HG03196 (cell line): ENCODE measurements around the gene PPARA.
"Not testable (repeated sequence)": the region's sequence is repeated elsewhere in the genome, so short reads cannot be mapped to it uniquely, and the experiment has no call there.

ENCODE experiments used
- ATAC-seq: cut with Tn5 transposase; IDR thresholded peaks from one replicate; pipeline ENCODE4 v1.9.1; 2021; ENCODE audit not compliant: unreplicated experiment

PPARA gene

DNA sequence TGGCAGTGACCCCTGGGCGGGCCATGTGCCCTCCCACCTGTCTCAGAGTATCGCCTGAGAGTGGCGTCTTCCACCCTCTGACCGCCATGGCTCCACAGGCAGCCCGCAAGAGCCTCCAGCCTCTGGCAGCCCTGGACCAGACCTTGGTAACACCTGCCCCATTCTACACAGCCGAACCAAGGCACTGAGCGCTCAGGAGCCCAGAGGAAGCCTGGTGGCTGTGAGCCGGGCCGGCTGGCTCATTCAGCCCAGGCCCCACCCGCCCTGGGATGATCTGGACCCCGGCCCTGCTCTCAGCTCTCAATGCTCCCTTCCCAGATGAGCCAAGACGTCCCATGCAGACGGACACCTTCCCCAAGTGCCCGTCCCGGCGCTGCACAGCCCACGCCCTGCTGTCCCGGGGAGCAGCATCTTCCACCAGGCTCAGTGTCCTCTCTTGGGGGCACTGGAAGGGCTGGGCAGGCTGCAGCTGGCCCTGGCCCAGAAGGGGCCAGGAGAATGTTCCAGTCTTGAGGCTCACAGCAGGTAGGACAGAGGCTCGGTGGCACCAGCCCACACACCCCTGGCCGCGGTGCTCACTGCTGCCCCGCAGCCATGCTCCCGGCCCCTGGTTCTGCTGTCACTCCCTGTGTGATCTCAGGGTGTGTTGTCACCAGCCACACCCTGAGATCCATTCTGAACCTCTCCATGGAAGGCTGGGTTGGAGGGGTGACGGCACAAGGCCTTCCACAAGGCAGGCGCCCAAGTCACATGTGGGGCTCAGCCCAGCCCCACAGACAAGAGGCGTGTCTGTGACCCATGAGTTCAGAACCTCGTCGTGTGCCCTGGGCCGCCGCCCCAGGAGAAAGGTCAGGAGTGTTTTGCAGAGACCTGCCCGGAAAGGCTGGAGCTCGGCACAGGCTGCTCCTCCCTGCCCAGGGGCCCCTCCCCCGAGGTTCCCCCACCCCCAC is 24.2 kb upstream of the PPARA start:
- no peak for ATAC-seq

DNA sequence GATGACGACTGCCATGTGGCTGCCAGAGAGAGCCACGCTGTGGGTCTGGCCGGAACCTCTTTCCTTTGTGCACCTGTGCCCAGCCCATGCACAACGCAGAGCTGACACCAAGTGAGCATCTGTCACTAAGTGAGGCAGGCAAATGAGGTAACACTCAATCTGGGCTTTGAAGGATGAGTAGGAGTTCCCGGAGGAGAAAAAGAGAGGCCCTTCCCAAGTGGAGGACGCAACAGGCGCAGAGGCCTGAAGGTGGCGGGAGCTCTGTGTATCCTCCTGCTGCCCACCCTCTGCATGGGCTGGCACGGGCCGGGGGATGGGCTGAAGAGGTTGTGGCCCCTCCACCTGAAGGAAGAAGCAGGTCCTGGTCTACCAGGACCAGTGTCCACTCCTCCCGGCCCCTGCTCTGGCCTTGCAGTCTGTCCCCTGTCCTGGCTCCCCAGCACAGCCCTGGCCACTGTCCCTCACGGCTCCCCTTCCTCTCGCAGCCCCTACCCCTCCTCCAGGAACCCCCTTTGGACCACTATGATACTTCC is 23.4 kb upstream of the PPARA start:
- ATAC-seq, result no peak

GRCh38 chr22:46127556-46127955 is 22.8 kb upstream of the PPARA start:
- ATAC-seq, result no peak

DNA sequence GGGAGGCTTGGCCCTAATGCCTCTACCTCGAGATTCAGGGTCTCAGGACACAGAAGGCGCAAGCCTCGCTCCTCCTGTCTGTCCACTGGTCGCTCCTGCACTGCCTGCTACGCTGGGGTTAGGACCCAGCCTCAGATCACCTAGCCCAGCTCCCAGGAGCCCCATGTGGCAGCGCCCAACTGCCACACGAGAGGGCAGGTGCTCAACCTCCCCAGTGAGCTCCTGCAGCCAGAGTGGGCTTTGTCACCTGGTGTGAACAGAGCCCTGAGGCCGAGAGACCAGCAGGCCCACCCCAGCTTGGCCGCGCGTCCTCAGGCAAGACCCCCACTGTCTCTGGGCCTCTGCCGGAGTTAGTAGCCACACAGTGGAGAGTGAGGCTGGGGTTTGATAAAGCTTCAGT is 21.7 kb upstream of the PPARA start:
- ATAC-seq, result no peak

DNA sequence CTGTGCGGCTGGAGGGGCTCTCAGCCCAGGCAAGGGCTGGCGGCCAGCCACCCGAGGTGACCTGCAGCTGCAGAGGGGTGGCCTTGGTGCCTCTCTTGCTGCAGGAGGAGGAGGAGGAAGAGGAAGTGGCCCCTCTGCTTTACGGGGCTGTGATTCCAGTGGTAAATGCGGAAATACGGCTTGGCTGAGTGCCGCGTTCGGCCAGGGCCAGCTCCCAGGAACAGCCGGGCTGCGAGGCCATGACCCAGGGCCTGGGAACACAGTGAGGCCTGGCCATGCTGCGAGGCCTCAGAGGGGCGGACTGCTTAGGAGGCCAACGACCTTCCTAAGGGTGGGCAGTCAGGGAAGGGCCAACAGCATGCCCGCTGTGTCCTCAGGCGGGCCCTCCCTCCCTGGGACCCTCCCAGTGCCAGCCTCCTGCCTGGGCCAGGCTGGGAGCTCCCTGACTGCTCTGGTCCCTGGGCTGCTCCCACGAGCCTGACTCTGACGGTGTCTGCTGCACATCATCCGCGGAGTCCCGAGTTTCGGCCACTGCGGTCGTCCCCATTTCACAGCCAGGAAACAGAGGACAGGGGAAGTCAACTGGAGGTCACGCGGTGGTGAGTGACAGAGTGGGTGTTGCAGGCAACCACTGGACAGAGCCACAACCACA is 20.8 kb upstream of the PPARA start:
- ATAC-seq, result no peak

DNA sequence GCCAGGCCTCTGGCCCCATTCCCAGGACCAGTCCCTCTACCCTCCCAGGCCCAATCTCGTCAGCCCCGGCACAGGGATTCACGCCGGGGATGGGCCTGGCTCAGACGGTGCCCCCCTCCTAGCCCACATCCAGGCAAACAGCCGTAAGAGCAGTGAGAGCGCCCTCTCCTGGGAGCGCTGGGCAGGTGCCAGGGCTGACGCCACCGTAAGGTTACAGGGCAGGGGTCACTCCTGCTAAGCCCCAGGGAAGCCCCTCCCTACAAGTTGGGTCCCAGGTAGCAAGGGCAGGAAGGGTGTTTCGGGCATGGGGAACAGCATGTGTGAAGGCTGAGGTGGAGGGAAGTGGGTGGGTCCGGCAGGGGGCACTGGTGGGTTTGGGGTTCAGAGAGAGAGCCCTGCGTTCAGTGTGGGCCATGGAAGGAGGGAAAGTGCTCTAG is 19.2 kb upstream of the PPARA start:
- ATAC-seq, result no peak

DNA sequence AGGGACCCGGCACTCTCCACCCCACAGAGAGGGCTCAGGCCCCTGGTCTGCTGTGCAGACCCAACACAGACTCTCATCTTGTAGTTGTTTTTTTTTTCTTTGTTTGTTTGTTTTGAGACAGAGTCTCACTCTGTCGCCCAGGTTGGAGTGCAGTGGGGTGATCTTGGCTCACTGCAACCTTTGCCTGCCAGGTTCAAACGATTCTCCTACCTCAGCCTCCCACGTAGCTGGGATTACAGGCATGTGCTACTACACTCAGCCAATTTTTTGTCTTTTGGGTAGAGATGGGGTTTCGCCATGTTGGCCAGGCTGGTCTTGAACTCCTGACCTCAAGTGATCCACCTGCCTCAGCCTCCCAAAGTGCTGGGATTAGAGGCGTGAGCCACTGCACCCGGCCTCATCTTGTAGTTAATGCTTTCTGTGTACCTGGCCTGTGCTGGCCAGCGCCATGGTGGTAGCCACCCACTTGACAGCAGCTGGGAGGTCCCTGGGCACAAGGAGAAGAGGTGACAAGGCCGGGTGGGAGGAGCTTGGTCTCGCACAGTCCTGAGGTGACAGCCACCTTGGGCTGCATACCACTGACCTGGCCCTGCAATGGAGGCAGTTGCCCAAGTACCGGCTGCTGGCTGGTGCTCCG is 18.0 kb upstream of the PPARA start:
- ATAC-seq, result not testable (repeated sequence)

GRCh38 chr22:46132830-46133587 is 17.3 kb upstream of the PPARA start:
- ATAC-seq, result no peak

DNA sequence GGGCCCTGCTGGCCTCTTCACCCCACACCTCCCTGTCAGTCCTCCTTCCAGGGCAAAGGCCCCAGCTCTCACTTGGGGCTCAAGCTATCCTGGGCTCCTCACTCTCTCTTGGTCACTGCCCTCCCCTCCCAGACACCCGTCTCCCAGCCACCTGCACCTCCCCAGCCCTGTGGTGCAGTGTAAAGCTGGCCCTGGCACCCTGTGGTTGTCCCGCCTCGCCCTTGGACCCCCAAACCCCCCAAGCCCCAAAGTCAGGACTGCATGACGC is 16.8 kb upstream of the PPARA start:
- no peak for ATAC-seq

DNA sequence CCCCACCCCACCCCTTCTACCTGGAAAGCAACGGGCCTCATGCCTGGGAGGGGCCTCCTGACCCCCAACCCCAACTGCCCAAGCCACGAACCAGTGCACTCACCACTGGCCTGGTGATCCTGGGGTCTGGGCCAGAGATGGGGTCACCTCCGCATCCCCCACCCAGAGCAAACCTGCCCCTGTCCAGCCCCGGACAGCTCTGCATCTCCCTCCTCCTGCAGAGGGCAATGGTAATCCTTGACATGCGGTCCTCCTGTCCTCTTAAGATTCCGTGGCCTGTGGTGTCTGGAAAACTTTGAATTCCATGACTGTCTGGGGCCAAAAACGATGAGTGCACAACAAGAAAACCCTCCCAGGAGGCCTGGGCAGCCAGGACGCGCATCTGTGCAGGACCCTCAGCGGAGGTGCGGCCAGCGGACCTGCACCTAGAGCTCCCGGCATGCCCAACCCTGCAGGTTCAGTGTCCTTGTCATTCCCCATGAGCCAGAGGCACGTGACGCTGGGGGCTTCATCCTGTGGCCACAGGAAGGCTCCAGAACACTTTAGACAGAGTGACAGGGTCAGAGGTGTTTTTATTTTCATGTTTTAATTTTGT is 16.1 kb upstream of the PPARA start:
- ATAC-seq, result no peak

DNA sequence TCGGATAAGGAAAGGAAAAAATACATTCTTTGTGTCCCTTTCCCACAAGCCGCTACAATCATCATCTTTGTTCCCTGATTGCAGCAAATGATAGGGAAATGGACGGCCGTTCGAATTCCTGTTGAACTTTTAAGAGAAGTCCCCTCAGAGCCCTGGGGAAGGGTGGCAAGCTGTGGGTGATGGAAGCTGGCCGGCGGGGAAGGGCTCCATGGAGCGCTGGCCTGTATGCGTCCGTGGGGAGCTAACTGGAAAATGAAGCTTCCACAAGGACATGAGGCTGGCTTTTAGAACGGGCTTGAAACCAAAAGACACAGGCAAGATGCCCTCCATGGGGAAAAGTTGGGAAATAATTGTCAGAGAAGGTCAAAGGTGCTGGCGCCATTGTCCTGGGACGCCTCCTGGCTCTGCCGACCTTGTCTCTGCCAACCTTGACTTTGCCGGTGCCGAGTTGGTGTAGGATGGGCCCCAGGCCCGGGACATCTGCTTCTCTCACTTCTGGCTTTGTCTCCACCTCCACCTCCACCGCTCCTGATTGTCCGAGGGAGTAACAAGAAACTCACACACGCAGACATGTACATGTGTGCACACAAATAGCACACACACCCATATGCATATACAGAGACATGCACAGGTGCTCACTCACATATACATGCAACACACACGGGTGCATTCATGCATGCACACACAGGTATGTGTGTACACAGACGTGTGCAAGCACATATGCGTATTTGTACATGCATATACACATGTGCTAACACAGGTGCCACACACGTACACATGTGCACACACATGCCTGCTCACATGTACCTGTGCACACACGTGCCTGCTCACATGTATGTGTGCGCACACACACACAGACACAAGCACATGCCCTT is 14.5 kb upstream of the PPARA start:
- ATAC-seq, result no peak

DNA sequence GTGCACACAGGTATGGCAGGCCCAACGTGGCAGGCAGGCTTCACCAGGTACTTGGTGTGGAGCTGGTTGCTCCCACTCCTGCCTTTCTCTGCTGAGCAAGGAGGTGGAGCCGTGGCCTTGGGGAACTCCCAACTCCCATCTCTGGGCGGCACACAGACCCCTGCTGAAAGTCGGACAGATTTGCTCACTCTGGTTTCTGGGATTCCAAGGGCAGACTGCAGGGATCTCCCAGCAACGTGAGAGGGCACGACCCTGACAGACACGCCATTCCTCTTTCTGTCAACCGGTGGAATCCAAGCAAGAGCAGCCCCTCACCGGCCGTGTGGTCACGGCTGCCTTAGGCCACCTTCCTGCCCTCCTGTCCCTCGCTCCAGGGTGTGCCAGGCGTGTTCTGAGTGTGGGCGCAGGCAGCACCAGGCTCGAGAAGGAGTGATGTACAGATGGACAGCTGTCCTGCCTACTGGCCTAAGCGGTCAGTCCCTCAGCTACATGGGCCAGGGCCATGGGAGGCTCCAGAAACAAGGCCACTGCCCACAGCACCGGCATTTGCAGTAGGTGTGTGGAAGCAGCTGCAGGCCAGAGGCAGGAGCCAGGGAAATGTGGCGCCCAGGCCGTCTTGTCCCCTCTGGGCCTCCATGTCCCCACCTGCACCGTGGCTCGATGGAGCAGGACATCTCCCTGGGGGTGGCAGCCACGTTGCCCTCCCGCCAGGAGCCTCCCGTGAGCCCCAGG is 13.7 kb upstream of the PPARA start:
- no peak for ATAC-seq

GRCh38 chr22:46137218-46137766 is 13.0 kb upstream of the PPARA start:
- no peak for ATAC-seq

GRCh38 chr22:46138058-46138797 is 12.1 kb upstream of the PPARA start:
- ATAC-seq, result no peak

DNA sequence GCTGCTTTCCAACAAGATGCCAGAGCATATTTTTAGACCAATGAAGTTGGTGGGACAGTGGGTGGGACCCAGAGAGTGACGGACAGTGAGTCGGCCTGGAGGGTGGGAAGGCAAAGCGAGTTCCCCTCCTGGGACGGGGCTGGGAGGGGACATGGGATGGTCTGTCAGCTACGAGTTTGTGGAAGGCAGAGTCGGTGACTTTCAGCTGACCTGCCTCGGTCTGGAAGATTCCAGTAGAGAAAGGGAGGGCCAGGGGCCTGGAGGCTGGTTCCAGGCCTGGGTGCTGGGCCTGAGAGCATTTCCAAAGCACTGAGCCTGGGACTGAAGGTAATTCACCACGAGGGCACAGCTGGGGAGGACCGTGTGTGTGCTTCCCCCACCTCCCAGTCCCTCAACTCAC is 10.9 kb upstream of the PPARA start:
- ATAC-seq, result not testable (repeated sequence)

DNA sequence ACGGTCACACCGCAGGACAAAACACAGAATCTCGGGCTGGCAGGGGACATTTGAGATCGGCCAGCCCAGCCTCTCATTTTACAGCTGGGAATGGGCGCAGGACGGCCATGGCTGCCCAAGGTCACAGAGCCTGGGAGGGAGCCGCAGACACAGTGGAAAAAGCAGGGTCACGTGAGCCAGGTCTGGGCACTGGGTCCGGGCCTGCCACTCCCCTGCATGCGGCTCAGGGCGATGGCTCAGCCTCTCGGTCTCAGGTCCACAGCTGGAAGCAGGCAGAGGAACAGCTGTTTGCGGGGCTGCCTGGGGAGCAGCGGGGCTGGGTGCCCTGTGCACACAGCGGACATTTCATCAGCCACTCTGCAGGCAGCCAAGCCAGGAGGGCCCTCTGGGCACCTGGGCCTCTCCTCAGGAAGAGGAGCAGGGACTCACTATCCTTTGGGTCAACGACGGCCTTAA is 10.4 kb upstream of the PPARA start:
- ATAC-seq, result no peak

DNA sequence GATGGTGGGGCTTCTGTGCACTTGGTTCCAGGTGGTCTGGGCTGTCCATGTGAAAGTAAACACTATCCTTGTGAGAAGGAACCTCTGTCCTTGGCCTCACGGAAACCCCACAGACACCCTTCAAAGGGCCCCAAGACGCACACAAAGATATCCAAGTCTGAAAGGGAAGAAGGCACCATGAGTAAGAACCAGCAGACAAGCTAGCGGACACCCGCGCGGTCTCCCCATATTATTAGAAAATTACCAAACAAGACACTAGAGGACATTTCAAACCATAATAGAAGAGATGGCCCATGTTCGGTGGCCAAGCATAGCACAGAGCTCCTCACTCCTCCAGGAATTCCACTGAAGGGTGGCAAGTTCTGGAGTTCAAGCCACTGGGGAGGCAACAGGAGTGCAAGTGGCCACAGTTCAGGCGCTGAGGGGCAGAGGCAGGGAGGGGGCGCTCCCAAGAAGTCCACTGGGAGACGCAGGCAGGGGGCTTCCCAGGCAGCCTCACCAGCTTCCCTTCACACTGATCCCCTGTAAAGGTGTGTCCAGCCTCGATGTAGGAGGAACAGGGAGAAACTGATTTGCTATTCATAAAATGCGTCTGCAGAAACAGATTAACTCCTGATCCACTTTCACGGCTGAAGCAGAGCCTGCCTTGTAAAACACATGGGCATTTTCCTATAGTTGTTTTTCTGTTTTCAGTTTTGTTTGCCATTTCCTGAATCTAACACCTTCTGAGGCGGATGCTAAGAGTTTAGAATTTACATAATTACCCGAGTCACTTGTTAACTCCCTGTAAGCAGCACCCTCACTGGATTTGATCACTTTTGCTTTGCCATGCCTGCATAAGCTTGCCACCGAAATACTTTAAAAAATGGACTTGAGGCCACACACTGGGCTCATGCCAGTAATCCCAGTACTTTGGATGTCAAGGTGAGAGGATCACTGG is 9.1 kb upstream of the PPARA start:
- ATAC-seq, result no peak
